ENCODE measurements around the gene PTPN3.

Gene PTPN3

GRCh38 chr9:109439378-109440116, 58.6 kb downstream of the PTPN3 start:
- in situ Hi-C loops (cut with MboI; ENCODE audit: low pct_unique_long_range_greater_than_20kb, low sequenced_read_pairs): no loop called here

GRCh38 chr9:109437286-109437685, 60.8 kb downstream of the PTPN3 start:
- in situ Hi-C loops (cut with MboI; ENCODE audit: low pct_unique_long_range_greater_than_20kb, low sequenced_read_pairs): no loop called here
- peak; percentile 32 for DNase-seq

More at GRCh38 chr9:109439378-109440116, 58.6 kb downstream of the PTPN3 start:
- DNase-seq: no peak

GRCh38 chr9:109436071-109436470, 62.0 kb downstream of the PTPN3 start:
- DNase-seq: no peak
- in situ Hi-C loops (cut with MboI; ENCODE audit: low pct_unique_long_range_greater_than_20kb, low sequenced_read_pairs): no loop called here

GRCh38 chr9:109433476-109433875, 64.6 kb downstream of the PTPN3 start:
- DNase-seq: no peak
- in situ Hi-C loops (cut with MboI; ENCODE audit: low pct_unique_long_range_greater_than_20kb, low sequenced_read_pairs): no loop called here

- no peak for DNase-seq
- in situ Hi-C loops (cut with MboI; ENCODE audit: low pct_unique_long_range_greater_than_20kb, low sequenced_read_pairs): no loop called here
Observed at GRCh38 chr9:109430231-109430630, 67.9 kb downstream of the PTPN3 start.

- no peak for DNase-seq
- in situ Hi-C loops (cut with MboI; ENCODE audit: low pct_unique_long_range_greater_than_20kb, low sequenced_read_pairs): no loop called here
Observed at GRCh38 chr9:109428854-109429253, 69.3 kb downstream of the PTPN3 start.

- in situ Hi-C loops (cut with MboI; ENCODE audit: low pct_unique_long_range_greater_than_20kb, low sequenced_read_pairs): no loop called here
- DNase-seq: no peak
Observed at GRCh38 chr9:109427886-109428285, 70.2 kb downstream of the PTPN3 start.

- no peak for DNase-seq
- in situ Hi-C loops (cut with MboI; ENCODE audit: low pct_unique_long_range_greater_than_20kb, low sequenced_read_pairs): no loop called here
Observed at GRCh38 chr9:109426626-109427402, 71.3 kb downstream of the PTPN3 start.

GRCh38 chr9:109424618-109425017, 73.5 kb downstream of the PTPN3 start:
- no peak for DNase-seq
- in situ Hi-C loops (cut with MboI; ENCODE audit: low pct_unique_long_range_greater_than_20kb, low sequenced_read_pairs): no loop called here

- in situ Hi-C loops (cut with MboI; ENCODE audit: low pct_unique_long_range_greater_than_20kb, low sequenced_read_pairs): no loop called here
- no peak for DNase-seq
Observed at GRCh38 chr9:109423877-109424276, 74.2 kb downstream of the PTPN3 start.

- peak; percentile 35 for DNase-seq
- in situ Hi-C loops (cut with MboI; ENCODE audit: low pct_unique_long_range_greater_than_20kb, low sequenced_read_pairs): no loop called here
Observed at GRCh38 chr9:109422641-109423040, 75.5 kb downstream of the PTPN3 start.

- in situ Hi-C loops (cut with MboI; ENCODE audit: low pct_unique_long_range_greater_than_20kb, low sequenced_read_pairs): no loop called here
- no peak for DNase-seq
Observed at GRCh38 chr9:109421026-109421970, 76.8 kb downstream of the PTPN3 start.

- in situ Hi-C loops (cut with MboI; ENCODE audit: low pct_unique_long_range_greater_than_20kb, low sequenced_read_pairs): no loop called here
- peak; percentile 54 for DNase-seq
Observed at GRCh38 chr9:109419531-109419930, 78.6 kb downstream of the PTPN3 start.

- in situ Hi-C loops (cut with MboI; ENCODE audit: low pct_unique_long_range_greater_than_20kb, low sequenced_read_pairs): no loop called here
- DNase-seq: peak; percentile 95
Observed at GRCh38 chr9:109418827-109419226, 79.3 kb downstream of the PTPN3 start.

- no peak for DNase-seq
- in situ Hi-C loops (cut with MboI; ENCODE audit: low pct_unique_long_range_greater_than_20kb, low sequenced_read_pairs): no loop called here
Observed at GRCh38 chr9:109417585-109418544, 80.2 kb downstream of the PTPN3 start.

GRCh38 chr9:109417054-109417453, 81.1 kb downstream of the PTPN3 start:
- peak; percentile 57 for DNase-seq
- in situ Hi-C loops (cut with MboI; ENCODE audit: low pct_unique_long_range_greater_than_20kb, low sequenced_read_pairs): no loop called here

- in situ Hi-C loops (cut with MboI; ENCODE audit: low pct_unique_long_range_greater_than_20kb, low sequenced_read_pairs): no loop called here
- no peak for DNase-seq
Observed at GRCh38 chr9:109416135-109416706, 81.9 kb downstream of the PTPN3 start.

GRCh38 chr9:109414125-109414785, 83.9 kb downstream of the PTPN3 start:
- no peak for DNase-seq
- in situ Hi-C loops (cut with MboI; ENCODE audit: low pct_unique_long_range_greater_than_20kb, low sequenced_read_pairs): no loop called here

Measured in KBM-7 (cell line).